Stimulated activated CD4-positive, alpha-beta T cell treated with anti-CD3 and anti-CD28 coated beads, Interleukin-12 subunit alpha, Interleukin-12 subunit beta, amount 100 ng/mL, for 48 hours (primary cell): ENCODE data around the gene TIAM2.
A peak's percentile ranks its signal among the peaks of the same experiment; 100 is the strongest.

ENCODE experiments used
- DNase-seq, 3 donors: peaks; one replicate each; pipeline ENCODE4 v3.0.0-alpha.2; 2020; ENCODE audit warnings: low read depth in 2 of 3, low spot score in 1 of 3

TIAM2 gene

DNA sequence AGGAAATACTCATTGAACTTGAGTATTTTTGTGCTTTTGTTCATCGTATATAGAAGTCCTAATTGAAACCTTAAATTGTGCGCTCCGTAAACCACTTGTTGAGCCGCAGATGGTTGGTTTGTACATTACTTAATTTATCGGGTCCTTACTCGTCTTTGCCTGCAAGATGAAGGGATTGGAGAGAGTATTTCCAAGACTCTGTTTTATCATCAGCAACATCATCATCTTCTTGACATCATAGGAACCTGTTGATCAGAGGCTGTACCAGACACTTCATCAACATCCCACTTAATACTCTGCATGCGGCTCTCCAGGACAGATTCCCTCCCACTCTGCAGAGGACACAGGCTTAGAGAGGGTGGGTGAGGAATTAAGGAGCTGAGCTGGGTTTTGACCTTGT, 28.6 kb downstream of the TIAM2 start:
- DNase-seq, result no peak

DNA sequence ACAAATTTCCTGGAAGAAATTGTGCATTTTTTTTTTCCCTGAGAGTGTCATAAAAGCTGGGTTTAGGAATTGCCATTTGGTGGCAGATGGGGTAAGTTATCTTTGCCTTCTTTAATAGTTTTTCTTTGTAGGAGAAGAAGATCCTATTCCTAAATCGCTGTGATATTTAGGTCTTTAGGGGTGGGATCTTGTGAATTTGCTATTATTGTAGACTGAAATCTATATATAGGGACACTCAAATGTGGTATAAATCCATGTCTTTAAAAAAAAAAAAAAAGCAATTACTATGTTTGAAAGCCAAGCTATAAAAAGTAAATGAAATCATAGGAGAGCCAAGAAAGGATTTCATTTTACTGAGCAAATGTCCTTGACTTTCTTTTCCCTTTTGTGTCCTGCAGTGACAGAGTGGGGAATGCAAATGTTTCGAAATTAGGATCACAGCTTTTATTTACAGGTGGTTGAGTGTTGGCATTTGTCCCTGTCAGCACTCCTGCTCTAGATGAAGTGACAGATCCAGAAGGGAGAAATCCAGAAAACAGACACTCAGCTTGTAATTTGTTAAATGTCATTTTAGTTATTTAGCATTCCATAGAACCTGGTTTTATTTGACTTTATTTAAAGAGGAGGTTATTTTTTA, 29.4 kb downstream of the TIAM2 start:
- DNase-seq, result no peak

DNA sequence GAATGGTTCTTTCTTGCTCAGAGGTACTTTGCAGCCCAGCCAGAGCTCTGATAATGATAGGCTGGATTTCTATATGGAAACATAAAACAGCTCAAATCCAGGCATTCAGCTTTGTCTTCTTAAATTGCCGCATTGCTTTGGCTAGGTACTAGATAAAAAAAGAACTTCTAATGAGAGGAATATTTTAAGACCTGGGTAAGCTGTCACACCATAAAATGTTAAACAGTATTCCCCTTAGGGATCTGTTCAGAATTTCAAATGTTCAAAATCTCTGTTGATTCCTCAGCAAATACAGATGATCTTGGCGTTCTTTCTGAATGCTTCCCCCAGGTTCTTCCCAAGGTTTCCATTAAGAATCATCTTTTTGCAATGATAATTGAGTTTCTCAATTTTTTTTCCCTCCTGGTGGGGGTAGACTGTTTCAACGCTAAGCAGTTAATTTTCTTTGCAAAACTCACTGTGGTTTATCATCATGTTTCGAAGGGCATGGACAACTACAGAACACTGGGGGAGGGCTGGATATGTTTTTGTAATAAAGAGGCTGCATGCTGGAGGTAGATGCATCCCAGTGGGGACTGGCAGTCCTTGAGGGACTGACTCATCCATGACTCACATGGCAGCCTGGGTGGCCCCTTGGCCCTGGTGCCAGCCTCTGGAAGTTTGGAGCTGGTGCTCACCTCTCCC, 31.0 kb downstream of the TIAM2 start:
- DNase-seq, result peak in 1 of 3 donors; percentile 7

DNA sequence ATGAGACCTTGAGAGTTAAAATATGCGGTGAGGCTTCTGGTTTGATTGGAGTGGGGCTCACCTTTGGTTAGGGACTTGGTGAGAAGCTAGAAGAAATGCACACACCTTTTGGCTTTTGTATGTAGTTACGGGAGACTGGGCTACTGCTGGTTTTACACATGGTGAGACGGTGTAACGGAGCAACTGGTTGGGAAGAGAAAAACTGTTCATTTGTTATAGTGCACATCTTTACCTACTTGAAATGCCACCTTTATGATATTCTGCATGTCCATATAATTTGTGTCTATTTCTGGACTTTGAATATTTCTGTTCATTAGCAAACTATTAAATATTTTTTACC, 31.6 kb downstream of the TIAM2 start:
- DNase-seq, result no peak

DNA sequence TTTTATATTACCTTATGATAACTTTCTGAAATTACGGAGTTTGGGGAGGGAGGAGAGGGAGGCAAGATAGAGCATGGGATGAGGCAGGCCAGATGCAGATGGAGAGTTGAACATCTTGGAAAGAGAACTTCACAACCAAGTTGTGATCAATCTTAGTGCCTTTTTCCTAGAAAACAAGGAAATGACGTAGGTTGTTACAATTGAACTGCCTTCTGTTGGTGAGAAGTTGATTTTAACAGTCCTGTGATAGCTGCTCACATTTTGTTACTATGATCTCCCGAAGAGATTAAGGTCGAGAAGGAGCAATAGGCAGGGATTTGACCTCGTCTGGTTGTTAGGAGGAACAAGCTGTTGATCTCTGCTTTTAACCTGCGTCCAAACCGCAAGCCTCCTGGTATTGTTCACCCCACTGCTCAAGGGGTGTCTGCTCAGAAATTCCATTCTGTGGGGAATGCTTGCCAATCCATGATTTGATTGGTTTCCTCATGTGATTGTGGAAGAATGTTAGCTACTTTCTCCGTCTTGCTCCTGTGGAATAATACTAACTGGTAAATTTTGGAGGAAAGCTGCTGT, 35.1 kb downstream of the TIAM2 start:
- no peak for DNase-seq

DNA sequence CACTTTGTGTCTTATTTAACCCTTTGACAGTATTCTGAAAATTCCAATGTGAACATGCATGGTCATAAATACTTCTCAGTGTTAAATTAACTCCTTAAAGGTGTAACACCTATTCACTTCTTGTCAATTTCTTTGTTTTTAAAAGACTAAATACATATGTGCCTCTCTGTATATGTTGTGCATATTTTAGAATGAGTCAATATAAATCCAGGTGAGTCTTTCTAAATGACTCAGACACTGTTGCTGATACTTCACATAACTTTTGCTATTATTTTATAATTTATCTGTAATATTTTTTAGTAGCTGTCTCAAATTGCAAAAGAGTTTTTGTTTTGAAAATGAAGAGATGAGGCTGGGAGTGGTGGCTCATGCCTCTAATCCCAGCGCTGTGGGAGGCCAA, 36.0 kb downstream of the TIAM2 start:
- no peak for DNase-seq

DNA sequence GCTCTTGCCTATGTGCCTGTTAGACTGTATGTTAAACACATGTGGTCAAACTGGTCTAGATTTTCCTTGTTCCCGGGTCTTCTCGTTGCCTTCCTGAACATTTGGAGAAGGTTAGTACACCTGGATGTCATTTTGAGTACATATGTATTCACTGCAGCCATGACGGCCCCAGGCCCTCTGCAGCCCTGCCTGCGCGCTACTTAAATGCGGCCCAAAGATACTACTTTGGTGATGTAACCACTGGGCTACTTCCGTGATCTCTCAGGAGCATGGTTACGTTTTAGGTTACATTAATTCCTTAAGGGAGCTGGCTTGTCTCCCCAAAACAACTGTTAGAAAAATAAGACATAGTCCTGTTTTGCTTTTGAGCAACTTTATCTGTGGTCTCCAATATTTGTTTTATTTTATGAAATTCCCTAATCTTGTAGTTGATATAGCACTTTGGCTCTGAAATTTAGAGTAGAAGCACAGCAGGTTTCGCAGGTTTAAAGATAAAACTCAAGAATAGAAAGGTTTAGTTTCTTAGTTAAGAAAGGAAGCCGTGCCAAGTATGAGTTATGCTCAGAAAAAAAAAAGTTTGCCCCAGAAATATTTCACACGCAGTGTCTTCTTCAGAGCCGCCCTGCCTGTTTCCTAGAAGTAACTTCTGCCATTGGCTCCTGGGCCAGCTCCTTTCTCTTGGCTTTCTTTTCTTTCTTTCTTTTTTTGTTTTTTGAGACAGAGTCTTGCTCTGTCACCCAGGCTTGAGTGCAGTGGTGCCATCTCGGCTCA, 38.1 kb downstream of the TIAM2 start:
- no peak for DNase-seq

DNA sequence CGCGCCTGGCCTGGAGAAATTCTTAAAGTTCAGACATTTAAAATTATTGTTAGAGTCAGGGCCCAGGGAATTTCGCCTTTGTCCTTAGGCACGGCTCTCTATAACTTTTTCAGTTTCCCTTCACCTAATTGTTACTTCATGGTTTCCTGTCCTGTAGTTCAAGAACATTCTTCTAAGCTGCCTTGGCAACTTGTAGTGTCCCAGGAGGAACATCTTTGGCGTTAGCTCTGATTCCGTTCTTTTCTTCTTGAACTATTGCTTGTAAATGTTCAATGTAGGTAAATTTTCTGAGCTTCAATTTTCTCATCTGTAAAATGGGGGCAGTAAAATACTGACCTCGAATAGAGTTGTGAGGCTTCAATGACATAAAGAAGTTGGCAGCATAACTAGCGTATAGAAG, 41.8 kb downstream of the TIAM2 start:
- no peak for DNase-seq

DNA sequence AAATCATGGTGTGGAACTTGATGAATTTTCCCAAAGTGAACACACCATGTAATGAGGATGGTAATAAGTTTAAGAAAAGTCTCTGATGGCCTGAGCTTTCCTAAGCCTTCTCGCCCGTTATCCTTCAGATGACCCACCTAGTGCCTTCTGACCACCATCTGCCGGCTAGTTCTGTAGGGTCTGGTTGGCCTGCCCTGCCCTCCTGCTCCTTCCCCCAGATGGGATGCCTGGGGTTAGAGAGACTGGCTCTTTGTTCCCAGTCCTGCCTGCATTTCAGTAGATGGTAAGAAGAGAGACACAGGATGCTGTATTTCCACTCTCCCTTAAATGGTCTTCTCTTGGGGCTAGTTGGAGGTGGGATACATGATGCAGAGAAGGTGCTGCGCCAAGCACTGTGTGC, 43.0 kb downstream of the TIAM2 start:
- no peak for DNase-seq

DNA sequence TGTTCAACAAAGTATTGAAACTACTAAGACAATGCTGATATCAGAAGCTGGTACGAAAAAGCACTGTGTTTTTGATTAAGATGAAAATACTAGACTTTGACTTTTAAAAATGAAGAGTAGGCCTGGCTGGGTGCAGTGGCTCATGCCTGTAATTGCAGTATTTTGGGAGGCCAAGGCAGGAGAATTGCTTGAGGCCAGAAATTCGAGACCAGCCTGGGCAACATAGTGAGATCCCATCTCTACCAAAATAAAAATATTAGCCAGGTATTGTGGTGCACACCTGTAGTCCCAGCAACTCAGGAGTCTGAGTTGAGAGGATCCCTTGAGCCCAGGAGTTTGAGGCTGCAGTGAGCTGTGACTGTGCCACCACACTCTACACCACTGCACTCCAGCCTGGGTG, 43.4 kb downstream of the TIAM2 start:
- no peak for DNase-seq

DNA sequence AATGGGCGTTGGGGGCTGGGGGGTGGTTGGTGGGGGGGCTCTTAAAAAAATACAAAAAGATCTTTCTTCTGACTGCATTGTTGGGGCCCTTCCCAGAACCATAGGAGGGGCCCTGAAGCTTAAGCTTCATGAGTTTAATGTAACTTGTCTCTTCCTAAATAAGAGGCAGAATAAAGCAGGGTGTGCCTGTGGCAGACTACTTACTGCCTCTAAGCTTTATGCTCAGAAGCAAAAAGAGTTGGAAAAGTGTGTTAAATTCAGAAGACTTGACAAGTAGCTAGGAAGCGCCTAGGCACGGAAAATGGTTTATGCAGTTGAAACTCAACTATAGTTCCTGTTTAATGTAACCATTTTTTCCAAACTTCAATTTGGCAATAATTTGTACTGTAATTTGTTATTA, 44.5 kb downstream of the TIAM2 start:
- DNase-seq, result no peak

DNA sequence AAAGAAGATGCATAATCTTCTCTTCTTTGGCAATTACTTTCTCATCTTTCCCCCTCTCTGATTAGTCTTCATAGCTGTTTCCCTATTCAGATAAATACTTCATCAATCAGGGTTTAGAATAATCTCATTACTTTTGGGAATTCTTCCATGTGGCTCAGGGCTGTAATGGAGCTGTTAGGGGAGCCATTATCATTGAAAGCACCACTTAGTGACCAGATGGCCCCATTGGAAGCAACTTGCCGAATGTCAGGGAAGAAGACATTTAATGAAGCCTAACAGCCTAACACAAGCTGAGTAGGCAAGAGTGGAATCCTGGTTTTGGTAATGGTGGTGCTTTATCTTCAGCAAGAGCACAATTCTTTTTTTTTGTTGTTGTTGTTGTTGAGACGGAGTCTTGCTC, 45.0 kb downstream of the TIAM2 start:
- no peak for DNase-seq

DNA sequence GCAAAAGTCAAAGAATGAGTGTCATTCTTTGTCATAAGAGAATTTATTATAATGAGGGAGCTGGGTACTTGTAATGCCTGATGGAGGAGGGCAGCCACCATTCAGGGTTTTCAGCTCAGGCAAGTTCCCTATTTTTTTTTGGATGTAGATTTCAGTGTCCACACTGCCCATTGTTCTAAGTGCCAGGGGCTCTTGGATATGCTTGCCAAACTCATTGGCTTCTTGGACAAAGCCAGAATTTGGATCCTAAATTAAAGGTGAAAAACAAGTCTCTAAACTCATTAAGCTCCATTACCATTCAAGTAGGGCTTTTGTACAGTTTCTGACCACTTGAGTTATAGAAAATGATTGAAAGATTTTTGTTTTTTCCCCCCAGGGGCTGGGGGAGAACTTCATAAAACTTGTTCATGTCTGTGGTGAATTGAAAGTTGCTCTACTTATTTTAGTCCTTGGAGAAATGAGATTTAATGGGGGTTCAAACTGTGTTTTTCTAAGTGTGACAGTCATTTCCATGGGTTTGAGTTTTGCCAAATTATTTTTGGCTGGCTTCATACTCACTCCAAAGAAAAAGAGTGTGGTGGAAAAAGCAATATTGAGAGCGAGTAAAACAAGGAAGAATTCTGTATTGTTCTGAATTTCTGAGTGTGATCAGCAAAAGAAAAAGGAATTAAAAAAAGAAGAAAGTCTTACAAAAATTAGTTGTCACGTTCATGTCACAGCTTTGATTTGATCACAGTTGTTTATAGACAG, 46.0 kb downstream of the TIAM2 start:
- DNase-seq, result no peak

DNA sequence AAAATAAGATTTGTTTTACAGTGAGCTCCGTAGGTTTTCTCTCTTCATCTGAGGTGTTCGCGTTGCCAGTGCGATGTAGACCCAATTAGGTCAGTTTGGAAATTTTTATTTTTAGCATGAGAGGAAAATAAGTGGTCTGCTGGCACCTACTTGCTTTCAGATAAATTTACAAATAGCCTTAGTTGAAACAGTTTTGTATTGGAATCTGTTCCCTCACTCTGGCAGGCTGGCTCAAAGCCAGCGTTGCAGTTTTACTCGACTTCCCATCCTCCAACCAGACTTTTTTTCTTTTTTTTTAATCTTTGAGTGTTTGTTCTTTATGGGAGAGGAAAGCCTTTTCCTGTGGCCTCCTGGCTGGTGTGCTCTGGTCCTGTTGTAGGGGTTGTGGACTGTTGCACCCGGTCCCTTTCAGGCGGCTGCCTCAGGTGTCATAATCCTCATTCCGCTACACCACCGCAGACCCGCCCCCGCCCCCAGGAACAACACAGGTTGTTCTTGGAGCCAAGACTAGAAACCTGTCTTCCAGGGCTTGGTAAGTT, 46.7 kb downstream of the TIAM2 start:
- DNase-seq, result no peak

DNA sequence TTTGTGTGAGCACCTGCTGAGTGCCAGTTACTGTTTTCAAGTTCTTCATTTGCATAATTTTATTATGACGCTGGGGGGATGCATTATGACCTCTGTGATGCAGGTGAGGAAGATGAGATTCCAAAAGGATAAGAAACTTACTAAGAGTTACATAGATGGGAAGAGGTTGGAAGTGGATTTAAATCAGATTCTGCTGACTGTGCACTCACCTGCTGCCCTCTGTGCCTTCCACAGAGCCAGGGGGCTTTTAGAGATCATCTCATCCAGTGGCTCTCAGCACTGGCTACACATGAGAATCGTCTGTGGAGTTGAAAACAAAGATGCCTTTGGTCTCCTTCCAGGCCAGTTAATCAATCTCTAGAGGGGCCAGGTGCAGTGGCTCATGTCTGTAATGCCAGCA, 47.9 kb downstream of the TIAM2 start:
- no peak for DNase-seq

DNA sequence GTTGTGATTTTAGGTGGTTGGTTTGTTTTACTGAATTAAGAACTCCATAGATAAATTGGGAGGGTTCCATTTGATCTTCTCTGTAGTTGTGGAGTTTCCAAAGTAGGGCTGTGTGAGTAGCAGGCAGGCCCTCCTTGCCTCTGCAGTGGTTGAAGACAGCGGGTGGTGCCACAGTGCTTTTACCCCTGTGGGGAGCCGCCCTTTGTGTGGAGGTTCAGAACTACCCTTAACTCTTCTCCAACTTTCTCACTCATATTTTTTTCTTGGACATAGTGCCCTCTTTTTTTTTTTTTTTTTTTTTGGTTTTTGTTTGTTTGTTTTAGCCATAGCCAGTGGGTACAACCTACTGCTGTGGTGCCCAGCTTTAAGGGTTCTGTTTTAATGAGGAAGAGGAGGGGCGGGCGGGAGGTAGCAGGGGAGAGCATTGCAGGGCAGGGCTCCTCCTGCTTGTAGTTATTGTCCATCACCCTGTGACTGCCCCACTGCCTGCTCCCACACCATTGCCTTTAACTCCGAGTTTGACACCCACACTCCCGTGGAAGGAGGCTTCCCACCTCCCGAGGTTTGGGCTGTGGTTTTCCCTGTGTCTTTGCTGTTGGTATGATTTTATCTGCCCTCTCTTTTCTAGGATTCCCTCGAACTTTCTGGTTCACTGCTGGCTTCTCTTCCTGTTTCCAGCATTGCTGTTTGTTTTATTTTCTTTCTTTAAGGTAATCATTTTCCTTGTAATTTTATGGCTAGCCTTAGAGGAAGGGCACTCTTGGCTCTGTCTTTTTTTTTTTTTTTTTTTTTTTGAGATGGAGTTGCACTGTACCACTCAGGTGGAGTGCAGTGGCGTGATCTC, 50.7 kb downstream of the TIAM2 start:
- DNase-seq, result no peak

DNA sequence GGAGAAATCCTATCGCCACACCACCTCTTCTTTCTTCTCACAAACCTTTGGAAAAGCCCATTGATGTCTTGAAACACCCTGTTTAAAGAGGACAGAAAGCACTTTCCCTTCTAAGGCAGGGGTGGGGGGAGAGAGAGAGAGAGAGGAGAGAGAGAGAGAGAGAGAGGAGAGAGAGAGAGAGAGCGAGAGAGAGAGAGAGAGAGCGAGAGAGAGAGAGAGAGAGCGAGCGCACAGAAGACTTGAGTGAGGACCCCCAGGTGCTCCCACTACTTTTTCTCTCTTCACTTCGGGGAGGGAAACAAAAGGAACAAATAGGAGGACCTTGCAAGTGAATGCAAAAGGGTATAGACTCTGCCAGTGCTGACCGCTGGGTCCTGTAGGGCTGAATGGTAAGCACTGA, 52.4 kb downstream of the TIAM2 start:
- no peak for DNase-seq

DNA sequence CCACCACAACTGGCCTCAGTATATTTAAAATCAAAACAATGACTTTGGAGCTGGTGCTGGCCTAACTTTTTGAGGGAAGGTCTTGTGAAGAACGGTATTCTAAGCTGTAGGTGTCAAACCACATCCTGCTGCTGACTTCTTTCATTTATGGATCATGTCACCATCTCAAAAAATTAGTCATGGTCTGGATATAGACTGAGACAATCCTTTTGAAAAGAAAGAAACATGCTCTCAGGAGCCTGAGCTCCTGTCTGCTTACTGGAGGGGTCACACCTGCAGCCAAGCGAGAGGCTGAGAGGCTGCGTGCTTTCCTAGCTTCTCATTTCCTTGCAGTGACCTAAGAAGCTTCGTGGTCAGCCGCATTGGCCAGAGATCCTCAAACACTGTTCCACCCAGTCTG, 55.2 kb downstream of the TIAM2 start:
- DNase-seq, result peak; percentile 16 to 39 (median 25)

DNA sequence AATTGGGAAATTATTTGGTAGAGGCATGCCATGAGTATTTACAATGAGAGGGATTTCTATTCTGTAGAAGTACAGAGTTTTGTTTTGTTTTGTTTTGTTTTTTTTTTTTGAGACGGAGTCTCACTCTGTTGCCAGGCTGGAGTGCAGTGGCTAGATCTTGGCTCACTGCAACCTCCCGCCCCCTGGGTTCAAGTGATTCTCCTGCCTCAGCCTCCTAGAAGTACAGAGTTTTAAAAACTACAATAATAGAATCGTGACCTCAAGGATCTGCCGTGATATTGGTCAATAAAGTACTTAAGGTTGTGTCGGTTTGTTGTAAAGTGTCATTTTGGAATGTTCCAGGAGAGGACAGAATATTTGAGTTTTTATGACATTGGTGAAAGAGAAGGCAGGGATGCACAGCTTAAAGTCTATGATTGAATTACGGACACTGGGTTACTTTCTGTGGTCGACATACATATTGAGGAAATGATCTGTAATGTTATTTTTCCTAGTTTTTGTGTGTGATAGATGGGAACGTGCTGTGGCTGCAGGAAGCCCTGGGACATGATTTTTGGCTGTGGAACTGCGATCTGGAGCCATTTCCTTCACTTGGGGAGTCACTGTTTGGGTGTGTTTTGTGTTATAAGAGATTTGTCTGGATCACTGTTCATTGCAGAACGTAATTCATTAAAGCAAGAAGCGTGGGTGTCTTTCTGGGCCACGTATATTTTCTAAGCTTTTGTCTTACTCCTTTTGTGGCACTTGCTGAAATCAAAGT, 59.6 kb downstream of the TIAM2 start:
- no peak for DNase-seq

DNA sequence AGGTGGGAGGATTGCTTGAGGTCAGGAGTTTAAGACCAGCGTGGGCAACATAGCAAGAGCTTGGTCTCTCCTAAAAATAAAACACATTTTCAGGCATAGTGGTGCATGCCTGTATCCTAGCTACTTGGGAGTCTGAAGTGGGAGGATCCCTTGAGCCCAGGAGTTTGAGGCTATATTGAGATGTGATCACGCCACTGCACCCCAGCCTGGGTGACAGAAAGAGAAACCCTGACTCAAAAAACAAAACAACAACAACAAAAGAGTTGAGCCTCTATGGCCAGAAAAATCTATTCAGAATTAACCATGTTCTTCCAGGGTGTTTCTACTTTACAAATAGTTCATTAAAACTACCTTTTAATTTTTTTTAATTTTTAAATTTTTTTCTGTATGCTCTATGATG, 60.6 kb downstream of the TIAM2 start:
- DNase-seq, result no peak
